Mesendoderm (in vitro differentiated cells): Measurements from ENCODE around the gene BLVRA.

Experiments used
- DNase-seq: peaks from one replicate; pipeline ENCODE4 v3.0.0; 2013
- H2AK5ac ChIP-seq: 2 replicates; pipeline ENCODE4 v1.6.1; 2013; ENCODE audit warnings: low read length, inconsistent platforms
- H2BK120ac ChIP-seq: 2 replicates; pipeline ENCODE4 v1.6.1; 2013; ENCODE audit warnings: low read depth, mild to moderate bottlenecking, low read length, moderate library complexity, mixed read lengths
- H2BK15ac ChIP-seq: replicated peaks from 2 replicates; pipeline ENCODE4 v1.6.1; 2013; ENCODE audit warnings: low read depth, mild to moderate bottlenecking, moderate library complexity
- H2BK5ac ChIP-seq: 2 replicates; pipeline ENCODE4 v1.6.1; 2013; ENCODE audit warnings: low read length, inconsistent platforms
- H3K18ac ChIP-seq: 2 replicates; pipeline ENCODE4 v1.6.1; 2013; ENCODE audit warnings: mild to moderate bottlenecking, low read length, mixed read lengths
- H3K23ac ChIP-seq: one replicate; pipeline ENCODE4 v1.6.1; 2013; ENCODE audit warnings: low read length
- H3K27ac ChIP-seq: 2 replicates; pipeline ENCODE4 v1.5.1; 2013; ENCODE audit warnings: low read depth, mild to moderate bottlenecking, inconsistent platforms, low read length, moderate library complexity
- H3K27me3 ChIP-seq: 2 replicates; pipeline ENCODE4 v1.6.1; 2013; ENCODE audit warnings: low read length, control low read depth, mild to moderate bottlenecking, inconsistent platforms; ENCODE audit not compliant: insufficient read depth, poor library complexity
- H3K36me3 ChIP-seq: 2 replicates; pipeline ENCODE4 v1.6.1; 2013; ENCODE audit warnings: low read length, inconsistent platforms; ENCODE audit not compliant: control insufficient read depth, insufficient read depth
- H3K4ac ChIP-seq: one replicate; pipeline ENCODE4 v1.6.1; 2013; ENCODE audit warnings: low read depth, mild to moderate bottlenecking, low read length, moderate library complexity
- H3K4me1 ChIP-seq: 2 replicates; pipeline ENCODE4 v1.6.1; 2013; ENCODE audit warnings: low read depth, low read length, inconsistent platforms; ENCODE audit not compliant: control insufficient read depth
- H3K4me2 ChIP-seq: 2 replicates; pipeline ENCODE4 v1.6.1; 2013; ENCODE audit warnings: low read length
- H3K4me3 ChIP-seq: 2 replicates; pipeline ENCODE4 v1.5.1; 2013; ENCODE audit warnings: mild to moderate bottlenecking, low read length
- H3K56ac ChIP-seq: one replicate; pipeline ENCODE4 v1.6.1; 2013; ENCODE audit warnings: low read length
- H3K79me1 ChIP-seq: 2 replicates; pipeline ENCODE4 v1.6.1; 2013; ENCODE audit warnings: low read length, inconsistent platforms
- H3K79me2 ChIP-seq: 2 replicates; pipeline ENCODE4 v1.6.1; 2013; ENCODE audit warnings: mild to moderate bottlenecking, low read length; ENCODE audit not compliant: control insufficient read depth, insufficient read depth
- H3K9ac ChIP-seq: 2 replicates; pipeline ENCODE4 v1.6.1; 2013; ENCODE audit warnings: low read length, inconsistent platforms
- H4K5ac ChIP-seq: one replicate; pipeline ENCODE4 v1.6.1; 2013; ENCODE audit warnings: low read length
- H4K8ac ChIP-seq: one replicate; pipeline ENCODE4 v1.6.1; 2013; ENCODE audit warnings: low read depth, mild to moderate bottlenecking, control low read depth, low read length, moderate library complexity
- WGBS: extraction: QIAGEN DNeasy Blood & Tissue Kit; methylation state at CpG from one replicate; pipeline ENCODE4 v1.1.7; 2013; ENCODE audit warnings: low lambda C conversion rate, missing lambda C conversion rate; ENCODE audit not compliant: insufficient coverage; ENCODE audit errors: extremely low coverage; 5-methylcytosine and 5-hydroxymethylcytosine counted together

Gene BLVRA

GRCh38 chr7:43752411-43752810 lies 6.1 kb upstream of the BLVRA start:
- Histone ChIP-seq H3K4me2 (no peak overlapping the region), H3K36me3 (no peaks in the 10 kb centered on the region), H4K5ac (no peak overlapping the region), H3K9ac (no peak overlapping the region), H3K27ac (no peak overlapping the region), H3K4ac (no peak overlapping the region), H2AK5ac (no peak overlapping the region), H3K18ac (no peak overlapping the region), H3K23ac (no peak overlapping the region), H4K8ac (no peak overlapping the region), H3K27me3 (no peaks in the 10 kb centered on the region), H3K79me2 (no peaks in the 10 kb centered on the region), H3K4me3 (no peak overlapping the region), H3K4me1 (peaks cover 2% of the 10 kb centered on the region), H3K79me1 (no peaks in the 10 kb centered on the region), H2BK5ac (no peak overlapping the region), H2BK15ac (no peak overlapping the region), H2BK120ac (no peak overlapping the region), H3K56ac (no peak overlapping the region)
- DNase-seq: no peak
- WGBS: no CpG with 5 or more reads among the region's 3 CpGs

GRCh38 chr7:43753271-43753810 lies 5.1 kb upstream of the BLVRA start:
- H3K79me2 ChIP-seq: no peaks in the 10 kb centered on the region
- H2BK15ac ChIP-seq: no peak overlapping the region
- H3K4ac ChIP-seq: no peak overlapping the region
- no peak overlapping the region for H2BK120ac ChIP-seq
- no peak overlapping the region for H3K56ac ChIP-seq
- no peak overlapping the region for H3K18ac ChIP-seq
- H3K79me1 ChIP-seq: no peaks in the 10 kb centered on the region
- no peak overlapping the region for H3K4me2 ChIP-seq
- peaks cover 4% of the 10 kb centered on the region for H3K4me1 ChIP-seq
- H3K23ac ChIP-seq: no peak overlapping the region
- no peak for DNase-seq
- no peak overlapping the region for H4K8ac ChIP-seq
- H3K4me3 ChIP-seq: no peak overlapping the region
- no peaks in the 10 kb centered on the region for H3K27me3 ChIP-seq
- WGBS: no CpG with 5 or more reads among the region's 1 CpG
- H3K36me3 ChIP-seq: no peaks in the 10 kb centered on the region
- H3K27ac ChIP-seq: no peak overlapping the region
- H2BK5ac ChIP-seq: no peak overlapping the region
- no peak overlapping the region for H4K5ac ChIP-seq
- H3K9ac ChIP-seq: no peak overlapping the region
- H2AK5ac ChIP-seq: no peak overlapping the region

- no peak overlapping the region for H3K27ac ChIP-seq
- DNase-seq: no peak
- no peaks in the 10 kb centered on the region for H3K79me2 ChIP-seq
- no peak overlapping the region for H4K5ac ChIP-seq
- no peaks in the 10 kb centered on the region for H3K27me3 ChIP-seq
- H3K79me1 ChIP-seq: no peaks in the 10 kb centered on the region
- no peak overlapping the region for H3K4me3 ChIP-seq
- no peak overlapping the region for H4K8ac ChIP-seq
- H2AK5ac ChIP-seq: no peak overlapping the region
- H3K18ac ChIP-seq: no peak overlapping the region
- WGBS: no CpG with 5 or more reads among the region's 3 CpGs
- H3K4me2 ChIP-seq: no peak overlapping the region
- H2BK15ac ChIP-seq: no peak overlapping the region
- no peak overlapping the region for H2BK120ac ChIP-seq
- H3K36me3 ChIP-seq: no peaks in the 10 kb centered on the region
- no peak overlapping the region for H3K56ac ChIP-seq
- no peak overlapping the region for H3K4ac ChIP-seq
- H3K23ac ChIP-seq: no peak overlapping the region
- no peak overlapping the region for H2BK5ac ChIP-seq
- H3K9ac ChIP-seq: no peak overlapping the region
- peaks cover 4% of the 10 kb centered on the region for H3K4me1 ChIP-seq
These were observed 4.6 kb upstream of the BLVRA start for GRCh38 chr7:43753843-43754242.

- Histone ChIP-seq H2AK5ac (peak overlapping the region; percentile 28), H3K4me3 (no peak overlapping the region), H3K9ac (no peak overlapping the region), H3K4ac (no peak overlapping the region), H2BK5ac (no peak overlapping the region), H4K8ac (no peak overlapping the region), H3K79me2 (no peaks in the 10 kb centered on the region), H3K56ac (no peak overlapping the region), H3K79me1 (no peaks in the 10 kb centered on the region), H3K27me3 (peaks cover 2% of the 10 kb centered on the region), H3K27ac (no peak overlapping the region), H3K4me2 (no peak overlapping the region), H3K36me3 (no peaks in the 10 kb centered on the region), H3K4me1 (peaks cover 4% of the 10 kb centered on the region), H3K18ac (no peak overlapping the region), H3K23ac (peak overlapping the region; percentile 24), H2BK15ac (no peak overlapping the region), H4K5ac (no peak overlapping the region), H2BK120ac (no peak overlapping the region)
- no peak for DNase-seq
- no CpG with 5 or more reads among the region's 4 CpGs for WGBS
These were observed 3.9 kb upstream of the BLVRA start for GRCh38 chr7:43754596-43754995.

- H2BK5ac ChIP-seq: no peak overlapping the region
- no peak for DNase-seq
- H3K27me3 ChIP-seq: peaks cover 2% of the 10 kb centered on the region
- no peak overlapping the region for H3K4ac ChIP-seq
- H3K4me1 ChIP-seq: peaks cover 2% of the 10 kb centered on the region
- no peak overlapping the region for H2BK120ac ChIP-seq
- H4K5ac ChIP-seq: no peak overlapping the region
- H4K8ac ChIP-seq: no peak overlapping the region
- no peak overlapping the region for H3K56ac ChIP-seq
- H3K36me3 ChIP-seq: no peaks in the 10 kb centered on the region
- H3K79me1 ChIP-seq: no peaks in the 10 kb centered on the region
- no peak overlapping the region for H2AK5ac ChIP-seq
- no peak overlapping the region for H3K18ac ChIP-seq
- no peak overlapping the region for H3K4me3 ChIP-seq
- H2BK15ac ChIP-seq: no peak overlapping the region
- H3K23ac ChIP-seq: no peak overlapping the region
- WGBS: no CpG with 5 or more reads among the region's 1 CpG
- H3K4me2 ChIP-seq: no peak overlapping the region
- H3K79me2 ChIP-seq: no peaks in the 10 kb centered on the region
- H3K27ac ChIP-seq: no peak overlapping the region
- H3K9ac ChIP-seq: no peak overlapping the region
These were observed 2.0 kb upstream of the BLVRA start for GRCh38 chr7:43756368-43757072.
